ENCODE results near the gene OLR1. TPM values are rescaled to one million over a fixed set of nuclear protein-coding genes. Genes with fewer than 3 reads are reported as not detected.

The OLR1 gene
- total RNA-seq, 4 donors from 2014 or later = 0.40 to 1.2 (median 0.58) TPM; not detected in 1

GRCh38 chr12:10147714-10148403 is 24.1 kb downstream of the OLR1 start:
- Histone ChIP-seq H3K27ac (replicated peaks in 1 of 4) (no peak overlapping the region), H3K4me1 (peaks cover 2 to 10% (median 5%) of the 10 kb centered on the region in 4 donors), H3K36me3 (no peaks in the 10 kb centered on the region), H3K27me3 (no peaks in the 10 kb centered on the region), H3K4me3 (no peak overlapping the region), H3K9me3 (no peaks in the 10 kb centered on the region)
- TF ChIP-seq POLR2A (IDR thresholded peaks at IDR 0.05; ENCODE audit: low read depth) = no peak
- no peak for TF ChIP-seq POLR2AphosphoS5 (IDR thresholded peaks at IDR 0.05)
- no peak for TF ChIP-seq EP300 (IDR thresholded peaks at IDR 0.05)
- no peak for TF ChIP-seq CTCF (IDR thresholded peaks at IDR 0.05)
- no peak for DNase-seq (ENCODE audit: extremely low spot score)
- 93% methylated on average over 5 of the region's 5 CpGs for WGBS
- intact Hi-C loops (cut with DNase I) = no loop called here

DNA sequence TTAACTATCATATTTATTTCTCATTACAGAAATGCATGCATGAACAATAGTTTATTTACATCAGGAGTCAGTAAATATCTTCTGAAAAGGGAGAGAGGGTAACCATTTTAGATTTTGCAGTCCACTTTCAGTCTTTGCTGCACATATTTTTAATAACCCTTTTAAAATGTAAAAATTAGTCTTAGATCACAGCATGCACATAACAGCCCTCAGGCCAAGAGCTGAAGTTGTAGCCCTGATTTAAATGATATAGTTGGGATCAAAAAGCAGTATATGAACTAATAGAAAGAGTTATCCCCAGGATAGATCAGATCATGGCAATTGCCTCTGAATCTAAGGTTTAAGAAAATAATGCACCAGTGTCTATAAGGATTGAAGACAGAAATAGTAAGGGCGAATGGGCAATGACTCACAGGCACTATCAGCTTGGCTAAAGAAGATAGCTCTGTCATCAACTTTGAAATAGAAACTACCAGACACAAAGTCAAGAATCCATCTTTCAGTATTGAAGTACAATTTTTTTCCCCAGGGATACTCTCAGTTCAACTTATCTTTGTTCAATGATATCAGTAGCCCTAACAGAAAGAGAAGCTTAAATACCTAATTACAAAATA is 28.8 kb downstream of the OLR1 start:
- Histone ChIP-seq H3K4me1 (peaks cover 0 to 14% (median 6%) of the 10 kb centered on the region in 4 donors), H3K9me3 (no peaks in the 10 kb centered on the region), H3K27ac (replicated peaks in 1 of 4) (no peak overlapping the region), H3K4me3 (no peak overlapping the region), H3K27me3 (no peaks in the 10 kb centered on the region), H3K36me3 (no peaks in the 10 kb centered on the region)
- TF ChIP-seq POLR2A (IDR thresholded peaks at IDR 0.05; ENCODE audit: low read depth) (no peak), CTCF (IDR thresholded peaks at IDR 0.05) (no peak), POLR2AphosphoS5 (IDR thresholded peaks at IDR 0.05) (no peak), EP300 (IDR thresholded peaks at IDR 0.05) (no peak)
- intact Hi-C loops (cut with DNase I) = loop anchor here (5.0 kb wide), 1 partner anchor 391 kb away; no protein-coding TSS in a partner anchor
- WGBS = 0% methylated on average over 1 of the region's 1 CpG
- DNase-seq (ENCODE audit: extremely low spot score) = no peak

GRCh38 chr12:10140001-10140400 is 31.9 kb downstream of the OLR1 start:
- Histone ChIP-seq H3K4me3 (no peak overlapping the region), H3K9me3 (no peaks in the 10 kb centered on the region), H3K27me3 (no peaks in the 10 kb centered on the region), H3K27ac (replicated peaks in 1 of 4) (no peak overlapping the region), H3K4me1 (peaks cover 0 to 14% (median 6%) of the 10 kb centered on the region in 4 donors), H3K36me3 (no peaks in the 10 kb centered on the region)
- intact Hi-C loops (cut with DNase I) = loop anchor here (2.0 to 5.0 kb wide), 2 partner anchors 105 to 388 kb away; no protein-coding TSS in a partner anchor
- 21% methylated on average over 2 of the region's 2 CpGs for WGBS
- no peak for DNase-seq (ENCODE audit: extremely low spot score)
- no peak for TF ChIP-seq EP300 (IDR thresholded peaks at IDR 0.05)
- peak; percentile 51 to 73 (median 63) for TF ChIP-seq CTCF (IDR thresholded peaks at IDR 0.05)

DNA sequence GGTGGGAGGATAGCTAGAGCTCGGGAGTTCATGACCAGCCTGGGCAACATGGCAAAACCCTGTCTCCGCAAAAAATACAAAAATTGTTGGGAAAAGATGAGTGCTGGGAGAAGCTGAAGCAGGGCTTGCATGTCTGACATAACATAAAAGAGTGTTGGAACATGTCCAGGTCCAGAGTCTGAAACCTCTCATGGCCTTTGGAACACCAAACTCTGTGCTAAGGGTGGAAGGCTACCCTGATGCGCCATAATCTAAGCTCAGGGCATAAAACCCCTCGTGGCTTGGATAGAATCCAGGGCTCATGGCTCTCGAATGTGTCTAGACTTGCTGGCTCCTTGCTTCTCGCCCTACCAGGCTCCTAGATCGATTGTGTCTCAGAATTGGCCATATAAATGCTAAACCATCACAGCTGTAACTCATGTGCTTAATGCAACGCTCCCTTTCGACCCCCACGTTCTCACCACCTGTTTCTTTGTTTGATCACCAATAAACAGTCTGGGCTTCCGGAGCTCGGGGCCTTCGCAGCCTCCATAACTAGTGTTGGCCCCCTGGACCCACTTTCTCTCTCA is 35.2 kb downstream of the OLR1 start:
- intact Hi-C loops (cut with DNase I) = no loop called here
- DNase-seq (ENCODE audit: extremely low spot score) = no peak
- Histone ChIP-seq H3K4me3 (no peak overlapping the region), H3K27me3 (no peaks in the 10 kb centered on the region), H3K27ac (replicated peaks in 1 of 4) (no peak overlapping the region), H3K9me3 (no peaks in the 10 kb centered on the region), H3K36me3 (no peaks in the 10 kb centered on the region), H3K4me1 (peaks cover 0 to 10% (median 3%) of the 10 kb centered on the region in 4 donors)
- WGBS = 82% methylated on average over 13 of the region's 13 CpGs
- TF ChIP-seq EP300 (IDR thresholded peaks at IDR 0.05) (no peak), POLR2AphosphoS5 (IDR thresholded peaks at IDR 0.05) (no peak)

DNA sequence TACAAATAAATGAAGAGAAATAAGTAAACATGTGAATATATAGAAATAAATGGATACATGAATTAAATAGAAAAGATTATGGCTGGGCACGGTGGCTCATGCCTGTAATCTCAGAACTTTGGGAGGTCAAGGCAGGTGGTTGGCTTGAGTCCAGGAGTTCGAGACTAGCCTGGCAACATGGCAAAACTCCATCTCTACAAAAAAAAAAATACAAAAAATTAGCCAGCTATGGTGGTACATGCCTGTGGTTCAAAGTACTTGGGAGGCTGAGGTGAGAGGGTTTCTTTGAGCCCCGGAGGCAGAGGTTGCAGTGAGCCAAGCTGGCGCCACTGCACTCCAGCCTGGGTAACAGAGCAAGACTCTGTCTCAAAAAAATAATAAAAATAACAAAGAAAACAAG is 36.8 kb downstream of the OLR1 start:
- H3K9me3 ChIP-seq = no peaks in the 10 kb centered on the region
- no peak overlapping the region for H3K4me3 ChIP-seq
- TF ChIP-seq EP300 (IDR thresholded peaks at IDR 0.05) = no peak
- no peak for TF ChIP-seq POLR2A (IDR thresholded peaks at IDR 0.05; ENCODE audit: low read depth)
- no peak overlapping the region for H3K27ac ChIP-seq (replicated peaks in 1 of 4)
- 75% methylated on average over 4 of the region's 4 CpGs for WGBS
- no peak for DNase-seq (ENCODE audit: extremely low spot score)
- no peaks in the 10 kb centered on the region for H3K36me3 ChIP-seq
- H3K27me3 ChIP-seq = no peaks in the 10 kb centered on the region
- H3K4me1 ChIP-seq = peaks cover 0 to 18% (median 3%) of the 10 kb centered on the region in 4 donors
- intact Hi-C loops (cut with DNase I) = no loop called here

All from esophagus muscularis mucosa (tissue), 4 donors.